Duodenal mucosa (tissue), 2 donors: ENCODE results near the gene REL.

ENCODE experiments used
- H3K27ac ChIP-seq: one replicate; pipeline ENCODE4 v1.7.0; 2013; ENCODE audit warnings: low read depth, low read length
- H3K27me3 ChIP-seq, 2 donors: one replicate each; pipeline ENCODE4 v1.7.0; 2013; ENCODE audit warnings: low read length in 2 of 2, control low read depth in 1 of 2; ENCODE audit not compliant: insufficient read depth in 2 of 2, control insufficient read depth in 1 of 2
- H3K36me3 ChIP-seq, 2 donors: one replicate each; pipeline ENCODE4 v1.7.0; 2013; ENCODE audit warnings: low read length in 2 of 2, control low read depth in 1 of 2; ENCODE audit not compliant: insufficient read depth in 2 of 2, control insufficient read depth in 1 of 2
- H3K4me1 ChIP-seq, 2 donors: one replicate each; pipeline ENCODE4 v1.7.0; 2013; ENCODE audit warnings: low read length in 2 of 2, control low read depth in 1 of 2; ENCODE audit not compliant: insufficient read depth in 2 of 2, control insufficient read depth in 1 of 2
- H3K4me3 ChIP-seq, 2 donors: one replicate each; pipeline ENCODE4 v1.7.0; 2013; ENCODE audit warnings: low read length in 2 of 2, low read depth in 1 of 2
- H3K9ac ChIP-seq, 2 donors: one replicate each; pipeline ENCODE4 v1.7.0; 2013; ENCODE audit warnings: low read length in 2 of 2, low read depth in 1 of 2
- H3K9me3 ChIP-seq, 2 donors: one replicate each; pipeline ENCODE4 v1.7.0; 2013; ENCODE audit warnings: low read length in 2 of 2, control low read depth in 1 of 2; ENCODE audit not compliant: control insufficient read depth in 1 of 2

REL gene

DNA sequence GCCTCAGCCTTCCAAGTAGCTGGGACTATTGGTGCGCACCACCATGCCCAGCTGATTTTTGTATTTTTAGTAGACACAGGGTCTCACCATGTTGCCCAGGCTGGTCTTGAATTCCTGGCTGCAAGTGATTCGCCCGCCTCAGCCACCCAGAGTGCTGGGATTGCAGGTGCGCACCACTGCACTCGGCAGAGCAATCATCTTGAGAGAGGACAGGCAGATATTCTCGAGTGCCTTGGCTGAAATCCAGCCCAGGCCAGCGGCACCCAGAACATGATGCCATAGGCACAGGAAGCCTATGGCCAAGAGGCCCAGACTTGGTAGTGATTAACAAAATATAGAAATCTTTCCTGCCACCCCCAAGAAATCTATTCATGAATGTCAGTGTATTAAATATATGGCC is 78.1 kb downstream of the REL start:
- Histone ChIP-seq H3K9ac (no peak overlapping the region), H3K27me3 (no peaks in the 10 kb centered on the region), H3K27ac (no peak overlapping the region), H3K4me3 (no peak overlapping the region), H3K4me1 (no peaks in the 10 kb centered on the region), H3K9me3 (no peaks in the 10 kb centered on the region), H3K36me3 (peaks cover 7 to 8% of the 10 kb centered on the region in 2 donors)

DNA sequence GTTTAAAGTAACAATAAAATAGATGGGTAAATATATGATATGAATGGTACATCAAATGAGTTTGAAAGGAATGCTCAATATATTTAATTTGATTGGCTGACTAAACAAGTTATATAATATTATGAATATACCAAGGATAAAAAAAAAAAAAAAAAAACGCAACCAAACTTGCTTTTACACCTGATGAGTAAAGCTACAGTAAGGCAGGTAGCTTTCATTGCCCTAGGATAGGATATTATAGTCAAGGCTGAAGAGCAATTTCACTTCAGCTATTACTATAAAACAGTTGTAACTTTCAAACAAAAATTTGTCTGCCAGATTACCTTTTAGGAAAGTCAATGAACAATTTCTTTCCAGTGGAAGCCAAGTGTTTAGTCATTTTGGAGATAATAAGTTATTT is 79.3 kb downstream of the REL start:
- Histone ChIP-seq H3K4me1 (no peaks in the 10 kb centered on the region), H3K9me3 (no peaks in the 10 kb centered on the region), H3K9ac (no peak overlapping the region), H3K27ac (no peak overlapping the region), H3K4me3 (no peak overlapping the region), H3K36me3 (peaks cover 5 to 8% of the 10 kb centered on the region in 2 donors), H3K27me3 (no peaks in the 10 kb centered on the region)

DNA sequence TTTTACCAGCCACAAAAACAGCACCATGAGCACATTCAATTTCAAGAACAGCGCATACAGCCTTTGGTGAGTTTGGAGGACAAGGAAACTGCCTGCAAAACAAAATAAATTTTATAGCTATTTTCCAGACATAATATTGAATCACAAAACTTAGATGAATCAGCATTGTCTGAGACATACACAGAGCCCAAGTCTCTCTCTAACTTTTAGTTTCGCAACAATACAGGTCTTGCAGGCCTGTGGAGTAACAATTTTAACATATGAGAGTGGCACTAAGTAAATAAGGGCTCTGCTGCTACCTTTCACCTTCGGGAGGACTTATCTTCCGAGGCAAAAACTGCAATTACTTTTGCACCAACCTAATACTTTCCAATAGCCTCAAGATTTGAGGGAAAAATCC is 80.1 kb downstream of the REL start:
- Histone ChIP-seq H3K4me1 (no peaks in the 10 kb centered on the region), H3K27me3 (no peaks in the 10 kb centered on the region), H3K9ac (no peak overlapping the region), H3K9me3 (no peaks in the 10 kb centered on the region), H3K27ac (no peak overlapping the region), H3K4me3 (no peak overlapping the region), H3K36me3 (peaks cover 5 to 8% of the 10 kb centered on the region in 2 donors)

DNA sequence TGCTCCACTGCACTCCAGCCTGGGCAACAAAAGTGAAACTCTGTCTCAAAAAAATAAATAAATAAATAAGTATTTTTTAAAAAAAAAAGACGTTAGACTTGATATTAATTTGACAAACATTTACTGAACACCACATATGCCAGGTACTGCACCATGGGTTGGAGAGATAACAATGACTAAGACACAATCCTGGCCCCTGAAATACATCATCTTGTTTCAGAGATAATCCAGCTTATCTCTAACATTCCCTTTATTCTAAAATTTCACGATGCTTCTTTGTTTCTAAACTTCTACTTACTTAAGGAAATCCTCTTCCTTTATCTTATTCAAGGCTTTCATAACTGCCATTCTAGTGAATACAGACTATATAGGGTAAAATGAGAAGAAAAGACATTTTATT is 81.2 kb downstream of the REL start:
- H3K9ac ChIP-seq, result no peak overlapping the region
- H3K4me3 ChIP-seq, result no peak overlapping the region

DNA sequence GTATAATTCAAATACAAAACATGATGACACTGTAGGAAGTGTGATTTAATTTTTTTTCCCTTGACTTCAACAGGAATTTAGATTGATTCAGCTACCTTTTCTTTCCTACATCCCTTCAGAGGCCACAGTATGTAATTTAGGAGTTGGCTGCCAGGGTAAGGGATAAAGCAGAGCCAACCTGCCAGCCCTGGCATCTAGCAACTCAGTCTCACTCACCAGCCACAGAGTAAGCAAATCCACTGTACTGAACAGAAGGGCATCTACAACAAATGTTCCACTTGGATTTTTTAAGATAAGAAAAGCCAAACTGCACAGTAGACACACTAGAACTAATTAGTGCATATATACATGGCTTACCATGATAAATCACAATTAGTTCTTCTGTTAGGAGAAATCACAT is 81.8 kb downstream of the REL start:
- Histone ChIP-seq H3K27me3 (no peaks in the 10 kb centered on the region), H3K9ac (no peak overlapping the region), H3K4me3 (no peak overlapping the region)

More for the DNA sequence above, 81.2 kb downstream of the REL start:
- Histone ChIP-seq H3K9me3 (no peaks in the 10 kb centered on the region), H3K27me3 (no peaks in the 10 kb centered on the region), H3K4me1 (peaks cover 0 to 6% of the 10 kb centered on the region in 2 donors), H3K36me3 (peaks cover 3 to 4% of the 10 kb centered on the region in 2 donors), H3K27ac (no peak overlapping the region)

DNA sequence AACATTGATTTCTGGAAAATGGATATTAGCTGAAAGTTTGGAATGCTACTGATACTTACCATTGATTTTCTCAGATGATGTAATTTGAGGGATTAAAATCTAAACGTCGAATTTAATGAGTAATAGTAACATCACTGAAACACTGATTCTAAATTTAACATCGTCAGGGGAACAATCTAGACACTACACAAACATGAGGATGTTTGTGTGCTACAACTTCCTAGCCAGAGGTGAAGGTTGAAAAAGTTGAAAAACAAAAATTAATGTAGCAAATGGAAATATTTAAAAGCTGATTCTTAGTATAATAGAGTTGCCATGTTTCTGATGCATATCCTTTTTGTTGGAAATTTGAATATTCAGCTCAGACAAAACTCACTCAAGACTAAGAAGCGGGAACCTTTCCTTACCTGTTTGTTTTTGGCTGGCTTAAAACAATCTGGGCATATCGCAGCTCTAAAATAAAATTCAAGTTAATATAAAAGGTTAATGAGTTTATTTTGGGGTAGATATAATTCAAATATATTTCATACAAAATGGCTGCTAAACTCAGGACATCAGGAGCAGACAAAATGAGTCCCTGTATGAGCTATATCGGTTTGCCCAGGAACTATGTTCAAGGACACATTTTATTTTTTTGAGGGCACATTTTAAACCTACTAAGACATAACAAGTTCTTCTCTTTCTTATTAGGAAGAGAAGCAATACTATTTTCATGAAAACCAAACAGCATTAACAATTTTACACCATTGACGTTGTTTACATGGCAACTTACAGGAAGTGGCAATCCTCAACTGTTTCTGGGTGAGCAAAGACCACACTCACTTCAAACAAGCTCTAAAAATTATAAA is 83.5 kb downstream of the REL start:
- Histone ChIP-seq H3K9ac (no peak overlapping the region), H3K4me3 (no peak overlapping the region), H3K4me1 (peaks cover 0 to 6% of the 10 kb centered on the region in 2 donors), H3K36me3 (no peaks in the 10 kb centered on the region), H3K27ac (no peak overlapping the region), H3K27me3 (no peaks in the 10 kb centered on the region), H3K9me3 (no peaks in the 10 kb centered on the region)

More for the DNA sequence above, 81.8 kb downstream of the REL start:
- peaks cover 0 to 6% of the 10 kb centered on the region in 2 donors for H3K4me1 ChIP-seq
- H3K27ac ChIP-seq, result no peak overlapping the region
- H3K9me3 ChIP-seq, result no peaks in the 10 kb centered on the region
- peaks cover 0 to 3% of the 10 kb centered on the region in 2 donors for H3K36me3 ChIP-seq

DNA sequence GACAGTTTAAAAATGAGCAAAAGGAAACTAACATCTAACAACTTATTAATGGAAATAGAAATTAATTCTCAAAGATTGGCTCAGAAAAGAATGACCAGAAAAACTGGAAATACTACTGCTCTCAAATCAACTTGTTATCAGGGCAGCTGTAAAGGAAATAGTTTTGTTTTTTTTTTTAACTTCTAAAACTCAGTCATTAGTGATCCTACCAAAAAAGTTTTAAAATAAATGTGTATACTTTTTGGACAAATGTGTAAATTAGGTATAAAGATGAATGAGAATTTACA is 84.1 kb downstream of the REL start:
- H3K9me3 ChIP-seq, result no peaks in the 10 kb centered on the region
- H3K27me3 ChIP-seq, result no peaks in the 10 kb centered on the region
- H3K36me3 ChIP-seq, result no peaks in the 10 kb centered on the region
- no peak overlapping the region for H3K9ac ChIP-seq
- no peak overlapping the region for H3K4me3 ChIP-seq
- peaks cover 0 to 6% of the 10 kb centered on the region in 2 donors for H3K4me1 ChIP-seq
- H3K27ac ChIP-seq, result no peak overlapping the region

DNA sequence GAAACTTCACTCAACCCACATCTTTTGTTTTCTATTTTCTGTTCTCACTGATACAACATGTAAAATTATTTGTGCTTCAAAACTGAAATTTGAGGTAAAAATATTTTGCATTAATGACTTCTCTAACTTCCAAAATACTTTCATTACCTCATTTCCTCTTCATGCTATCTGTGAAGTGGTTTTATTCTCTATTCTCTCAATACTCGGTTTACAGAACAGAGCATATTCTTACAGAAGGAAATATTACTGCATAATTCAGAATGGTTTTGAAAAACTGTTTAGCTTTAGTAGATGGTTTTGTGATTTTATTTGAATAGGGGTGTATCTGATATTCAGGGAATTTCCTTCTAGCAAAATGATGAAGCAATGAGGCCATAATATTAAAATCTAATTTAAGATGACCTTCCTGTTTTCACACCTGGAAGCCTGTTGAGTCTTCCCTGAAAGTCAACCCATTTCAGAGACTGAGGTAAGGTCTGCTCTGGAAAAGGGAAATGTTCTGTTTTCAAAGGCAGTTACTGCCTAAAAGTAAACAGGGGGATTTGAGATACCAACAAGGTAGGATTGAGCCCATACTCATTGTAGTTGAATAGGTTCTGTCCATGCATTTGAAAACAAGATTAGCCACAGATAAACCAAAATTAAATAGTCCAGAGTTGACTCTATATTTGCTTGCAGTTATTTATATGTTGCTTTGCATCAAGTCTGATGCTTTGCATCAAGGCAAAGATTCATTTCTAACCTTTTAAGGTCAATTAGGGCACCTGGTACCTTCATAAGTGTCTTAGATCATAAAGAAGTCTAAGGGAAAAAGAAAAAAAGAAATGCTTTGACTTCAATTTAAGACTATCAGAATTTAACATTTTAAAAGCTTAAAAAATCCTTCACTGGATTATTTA is 85.4 kb downstream of the REL start:
- H3K4me1 ChIP-seq, result peaks cover 0 to 6% of the 10 kb centered on the region in 2 donors
- H3K4me3 ChIP-seq, result no peak overlapping the region
- H3K9ac ChIP-seq, result no peak overlapping the region
- H3K9me3 ChIP-seq, result no peaks in the 10 kb centered on the region
- H3K27me3 ChIP-seq, result no peaks in the 10 kb centered on the region
- H3K36me3 ChIP-seq, result no peaks in the 10 kb centered on the region
- no peak overlapping the region for H3K27ac ChIP-seq

DNA sequence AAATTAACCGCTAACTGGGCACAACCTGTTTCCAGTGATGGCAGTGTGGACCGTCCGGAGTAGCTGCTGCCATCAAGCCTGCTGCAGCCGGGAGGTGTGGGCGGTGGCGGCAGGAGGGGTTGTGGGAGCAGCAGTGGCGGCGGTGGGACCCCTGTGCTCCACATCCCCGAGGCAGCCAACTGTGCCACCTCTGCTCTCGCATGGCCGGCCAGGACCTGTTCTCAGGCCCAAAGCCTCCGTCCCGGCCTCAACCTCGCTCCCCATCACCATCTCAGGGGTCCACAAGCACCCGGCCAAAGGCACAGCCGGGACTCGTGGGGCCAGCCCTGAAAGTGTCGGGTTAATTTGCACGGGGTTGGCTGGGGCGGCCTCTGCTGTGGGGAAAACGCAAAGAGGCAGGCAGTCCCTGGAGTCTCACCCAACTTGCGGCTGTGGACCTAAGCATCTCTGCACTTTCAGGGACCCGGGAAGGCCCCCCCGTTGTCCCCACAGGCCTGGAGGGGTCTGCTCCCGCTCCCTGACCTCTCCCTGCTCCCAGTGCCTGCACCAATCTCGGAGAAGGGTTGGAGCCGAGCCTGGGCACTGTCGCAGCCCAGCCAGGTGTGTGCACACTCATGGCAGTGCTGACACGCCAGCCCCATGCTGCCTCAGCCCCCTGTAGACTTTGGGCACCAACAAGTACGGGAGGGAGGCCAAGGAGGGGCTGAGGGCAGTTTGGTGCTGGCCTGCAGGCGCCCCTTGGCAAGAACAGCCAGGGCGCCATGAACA is 91.7 kb downstream of the REL start:
- Histone ChIP-seq H3K9ac (no peak overlapping the region), H3K27me3 (no peaks in the 10 kb centered on the region), H3K4me3 (no peak overlapping the region), H3K4me1 (no peaks in the 10 kb centered on the region), H3K27ac (no peak overlapping the region), H3K9me3 (no peaks in the 10 kb centered on the region), H3K36me3 (no peaks in the 10 kb centered on the region)

DNA sequence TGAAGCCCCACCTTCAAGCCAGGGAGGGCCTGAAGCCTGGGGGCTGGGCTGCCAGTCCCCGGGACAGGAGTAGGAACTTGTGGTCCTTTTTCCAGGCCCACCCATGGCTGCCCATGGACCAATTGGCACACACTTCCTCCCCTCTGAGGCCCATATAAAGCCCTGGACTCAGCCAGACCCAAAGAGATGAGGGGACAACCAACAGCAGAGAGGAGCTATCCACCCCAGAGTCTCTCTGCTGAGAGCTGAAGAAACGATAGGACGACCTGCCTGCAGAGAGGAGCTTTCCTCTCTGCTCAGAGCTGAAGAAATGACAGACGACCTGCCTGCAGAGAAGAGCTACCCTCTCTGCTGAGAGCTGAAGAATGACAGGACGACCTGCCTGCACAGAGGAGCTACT is 92.3 kb downstream of the REL start:
- no peak overlapping the region for H3K9ac ChIP-seq
- H3K9me3 ChIP-seq, result no peaks in the 10 kb centered on the region
- H3K4me3 ChIP-seq, result no peak overlapping the region
- no peak overlapping the region for H3K27ac ChIP-seq
- H3K27me3 ChIP-seq, result no peaks in the 10 kb centered on the region
- H3K4me1 ChIP-seq, result no peaks in the 10 kb centered on the region
- no peaks in the 10 kb centered on the region for H3K36me3 ChIP-seq
